A673 (cell line): ENCODE results near the gene HES2. TPM values are rescaled to one million over a fixed set of nuclear protein-coding genes. Genes with fewer than 3 reads are reported as not detected.
"Not testable (repeated sequence)": the region's sequence is repeated elsewhere in the genome, so short reads cannot be mapped to it uniquely, and the experiment has no call there.

Experiments used
- BruUV-seq: library from RNA; stranded (reverse); fragments of 400-500 nt; replicated peaks from 2 replicates; lab custom pipeline; 2021; lab: Mats Ljungman, UMichigan
- CTCF ChIA-PET: fragments of 300-600 bp; sonication (Branson Sonifier 250); formaldehyde crosslinking; loops from one replicate; lab custom pipeline; 2022; ENCODE audit warnings: antibody characterized with exemption; lab: Charles Lee
- POLR2A ChIA-PET: fragments of 300-600 bp; sonication (Branson Sonifier 250); formaldehyde crosslinking; loops from one replicate; lab custom pipeline; 2022; ENCODE audit warnings: antibody characterized with exemption; ENCODE audit not compliant: low non-redundant PET; lab: Charles Lee
- DNase-seq: peaks from one replicate; pipeline ENCODE4 v3.0.0-alpha.2; 2015; ENCODE audit warnings: low spot score
- H3K27ac ChIP-seq: fragments of 200-600 bp; sonication (generic); 2 replicates; pipeline ENCODE4 v1.5.1; 2016; ENCODE audit warnings: mixed run types, low read depth, mild to moderate bottlenecking, mixed read lengths, antibody characterized with exemption, low read length; ENCODE audit not compliant: poor library complexity, severe bottlenecking
- H3K27me3 ChIP-seq: fragments of 200-600 bp; sonication (generic); replicated peaks from 2 replicates; pipeline ENCODE4 v1.6.1; 2017; ENCODE audit warnings: mixed run types, low read depth, mild to moderate bottlenecking, mixed read lengths, antibody characterized with exemption, low read length; ENCODE audit not compliant: insufficient read depth, poor library complexity
- H3K36me3 ChIP-seq: fragments of 200-600 bp; sonication (generic); 2 replicates; pipeline ENCODE4 v1.6.1; 2016; ENCODE audit warnings: mixed run types, mild to moderate bottlenecking, mixed read lengths, antibody characterized with exemption, low read length; ENCODE audit not compliant: insufficient read depth, poor library complexity, severe bottlenecking
- H3K4me1 ChIP-seq: fragments of 200-600 bp; sonication (generic); 2 replicates; pipeline ENCODE4 v1.6.1; 2017; ENCODE audit warnings: mixed run types, mild to moderate bottlenecking, mixed read lengths, antibody characterized with exemption, low read length; ENCODE audit not compliant: insufficient read depth, poor library complexity, severe bottlenecking
- H3K4me3 ChIP-seq: fragments of 200-600 bp; sonication (generic); 2 replicates; pipeline ENCODE4 v1.5.1; 2016; ENCODE audit warnings: low read depth, mixed run types, mild to moderate bottlenecking, mixed read lengths, low read length; ENCODE audit not compliant: poor library complexity, severe bottlenecking
- H3K9me3 ChIP-seq: fragments of 200-600 bp; sonication (generic); 2 replicates; pipeline ENCODE4 v1.6.1; 2016; ENCODE audit warnings: mixed run types, low read depth, mild to moderate bottlenecking, mixed read lengths, antibody characterized with exemption, low read length; ENCODE audit not compliant: poor library complexity, severe bottlenecking
- CTCF ChIP-seq: fragments of 300-800, 200-600 bp; sonication (generic); conservative IDR thresholded peaks from 2 replicates; pipeline ENCODE4 v1.5.1; 2017; ENCODE audit warnings: low read depth, mild to moderate bottlenecking, antibody characterized with exemption, low read length, moderate library complexity, mixed read lengths
- EZH2 ChIP-seq: fragments of 200-600 bp; sonication (generic); IDR thresholded peaks from 2 replicates; pipeline ENCODE4 v1.6.1; 2017; ENCODE audit warnings: borderline replicate concordance, low read depth, mild to moderate bottlenecking, mixed read lengths, antibody characterized with exemption, low read length; ENCODE audit not compliant: poor library complexity, severe bottlenecking
- intact Hi-C: fragments of 100-400 bp; cut with micrococcal nuclease; formaldehyde crosslinking; loops from one replicate; pipeline ENCODE4 v1.10.0; 2022; ENCODE audit not compliant: unreplicated experiment
- total RNA-seq: library from RNA; stranded (reverse); gene quantifications from 2 replicates; pipeline ENCODE4 v1.2.3, GENCODE V29; 2021

Gene HES2
- total RNA-seq, 1 experiment from 2014 or later = not detected

GRCh38 chr1:6378096-6378746 lies 41.5 kb downstream of the HES2 start:
- Histone ChIP-seq H3K27ac (no peak overlapping the region), H3K4me1 (no peaks in the 10 kb centered on the region), H3K4me3 (no peak overlapping the region), H3K36me3 (no peaks in the 10 kb centered on the region), H3K27me3 (no peaks in the 10 kb centered on the region), H3K9me3 (peaks cover 6% of the 10 kb centered on the region)
- POLR2A ChIA-PET = no interaction called here
- TF ChIP-seq EZH2 (no peak), CTCF (no peak)
- CTCF ChIA-PET = no interaction called here
- DNase-seq = no peak
- intact Hi-C loops = no loop called here
- BruUV-seq = no TSS peak

GRCh38 chr1:6373961-6374720 lies 45.6 kb downstream of the HES2 start:
- H3K36me3 ChIP-seq = no peaks in the 10 kb centered on the region
- BruUV-seq = no TSS peak
- no peak for DNase-seq
- no peak overlapping the region for H3K27ac ChIP-seq
- H3K27me3 ChIP-seq = no peaks in the 10 kb centered on the region
- H3K4me1 ChIP-seq = no peaks in the 10 kb centered on the region
- TF ChIP-seq EZH2 = no peak
- no peak for TF ChIP-seq CTCF
- intact Hi-C loops = no loop called here
- ChIA-PET POLR2A (no interaction called here), CTCF (interaction anchor here (0.7 kb wide), 1 partner anchor 60 kb away, joined by 3 read pairs; no protein-coding TSS in a partner anchor)
- H3K4me3 ChIP-seq = no peak overlapping the region
- no peaks in the 10 kb centered on the region for H3K9me3 ChIP-seq

- POLR2A ChIA-PET, H3K36me3 ChIP-seq, H3K9me3 ChIP-seq, intact Hi-C loops, H3K4me1 ChIP-seq, DNase-seq, CTCF ChIA-PET, H3K27ac ChIP-seq, BruUV-seq, H3K4me3 ChIP-seq, H3K27me3 ChIP-seq: not testable (repeated sequence)
Observed at GRCh38 chr1:6372236-6372635, 47.5 kb downstream of the HES2 start.
